Erythroblast (primary cell): Measurements from ENCODE around the gene KMT2C.

ENCODE experiments used
- GATA1 ChIP-seq: IDR thresholded peaks from 2 replicates; pipeline ENCODE4 v1.6.1; 2011; ENCODE audit warnings: low read depth, mild to moderate bottlenecking, control low read depth, low read length, moderate library complexity
- POLR2A ChIP-seq: IDR thresholded peaks from 2 replicates; pipeline ENCODE4 v1.6.1; 2011; ENCODE audit warnings: mild to moderate bottlenecking, low read length

DNA sequence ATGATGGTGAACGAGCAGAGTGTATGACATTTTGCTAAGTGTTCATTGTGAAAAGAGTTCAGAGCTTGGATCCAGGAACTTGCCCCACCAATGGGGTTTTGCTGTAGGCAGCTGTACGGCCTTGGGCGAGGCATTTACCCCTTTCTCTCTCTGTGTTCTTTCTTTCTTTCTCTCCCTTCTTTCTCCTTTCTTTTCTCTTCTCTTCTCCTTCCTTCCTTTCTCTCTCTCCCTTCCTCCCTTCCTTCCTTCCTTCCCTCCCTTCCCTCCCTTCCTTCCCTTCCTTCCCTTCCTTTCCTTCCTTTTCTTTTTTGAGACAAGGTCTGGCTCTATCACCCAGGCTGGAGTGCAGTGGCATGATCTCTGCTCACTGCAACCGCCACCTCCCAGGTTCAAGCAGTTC lies 45.3 kb upstream of the KMT2C start:
- TF ChIP-seq GATA1 (no peak), POLR2A (no peak)
